Tongue (tissue), 2 donors: ENCODE results near the gene KRT86. TPM values are rescaled to one million over a fixed set of nuclear protein-coding genes. Genes with fewer than 3 reads are reported as not detected.
"Not testable (repeated sequence)": the region's sequence is repeated elsewhere in the genome, so short reads cannot be mapped to it uniquely, and the experiment has no call there.

Experiments
- DNase-seq: peaks from one replicate; pipeline ENCODE4 v3.0.0-alpha.2; 2015
- total RNA-seq: library from RNA; depleted of rRNA; stranded (reverse); fragments of >200 nt; gene quantifications from one replicate; pipeline ENCODE4 v1.2.3, GENCODE V29; 2014

The KRT86 gene
- total RNA-seq, 1 donor from 2014 or later, result not detected

GRCh38 chr12:52251367-52252051, 22.9 kb upstream of the KRT86 start:
- no peak for DNase-seq

- not testable (repeated sequence) for DNase-seq
These were observed 22.2 kb upstream of the KRT86 start for GRCh38 chr12:52252175-52252615.

- no peak for DNase-seq
These were observed 21.6 kb upstream of the KRT86 start for GRCh38 chr12:52252728-52253343.

- no peak for DNase-seq
These were observed 20.9 kb upstream of the KRT86 start for GRCh38 chr12:52253391-52254179.

- DNase-seq, result no peak
These were observed 20.1 kb upstream of the KRT86 start for GRCh38 chr12:52254180-52254964.

DNA sequence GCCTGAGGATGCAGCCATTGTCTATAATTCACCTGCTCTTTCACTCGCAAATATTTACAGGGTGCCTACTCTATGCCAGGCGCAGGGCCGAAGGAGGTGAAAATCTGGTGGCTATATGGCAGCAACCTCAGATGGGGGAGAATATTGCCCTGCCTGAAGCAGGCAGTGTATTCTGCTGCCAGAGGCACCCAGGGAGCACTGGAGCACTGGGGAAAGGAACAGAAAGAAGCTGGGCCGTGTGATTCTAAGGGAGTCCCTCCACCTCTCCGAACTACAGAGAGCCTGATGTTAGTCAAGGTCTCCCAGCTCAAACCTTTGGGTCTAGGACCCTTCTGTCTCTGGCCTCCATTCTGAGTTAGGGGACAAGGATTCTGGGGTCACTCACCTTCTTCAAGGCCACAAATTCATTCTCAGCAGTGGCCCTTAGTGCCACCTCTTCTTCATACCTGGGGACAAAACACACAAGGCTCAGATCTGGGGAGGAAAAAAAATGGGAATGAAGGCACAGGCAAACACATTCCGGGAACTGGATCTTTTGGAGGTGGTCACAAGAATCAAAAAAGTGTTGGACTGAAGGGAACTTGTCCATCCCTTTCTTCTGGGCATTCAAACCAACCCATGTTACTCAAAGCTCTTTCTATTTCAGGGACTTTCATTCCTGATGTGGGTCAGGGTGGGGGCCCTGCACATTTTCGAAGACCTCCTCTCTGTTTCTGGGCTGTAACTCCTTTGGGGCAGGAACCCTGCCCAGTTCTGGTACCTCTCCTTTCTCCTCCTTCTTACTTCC, 19.3 kb upstream of the KRT86 start:
- no peak for DNase-seq

GRCh38 chr12:52255926-52256583, 18.4 kb upstream of the KRT86 start:
- DNase-seq, result no peak

DNA sequence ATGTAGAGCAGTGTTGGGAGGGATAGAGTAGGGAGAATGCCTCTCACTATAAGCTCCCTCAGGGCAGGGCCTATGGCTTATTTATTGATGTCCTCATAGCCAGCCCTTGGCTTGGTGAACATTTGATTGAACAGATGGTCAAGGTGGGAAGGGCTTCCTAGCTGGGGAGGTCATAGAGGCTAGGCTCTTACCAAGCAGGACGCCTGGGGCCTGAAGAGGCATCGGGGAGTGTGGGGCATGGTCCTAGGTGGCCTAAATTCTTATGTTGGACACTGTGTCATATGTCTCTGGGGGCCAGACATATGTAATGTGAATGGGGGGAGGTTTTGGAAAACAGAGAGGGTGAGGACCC, 17.9 kb upstream of the KRT86 start:
- DNase-seq, result no peak

DNA sequence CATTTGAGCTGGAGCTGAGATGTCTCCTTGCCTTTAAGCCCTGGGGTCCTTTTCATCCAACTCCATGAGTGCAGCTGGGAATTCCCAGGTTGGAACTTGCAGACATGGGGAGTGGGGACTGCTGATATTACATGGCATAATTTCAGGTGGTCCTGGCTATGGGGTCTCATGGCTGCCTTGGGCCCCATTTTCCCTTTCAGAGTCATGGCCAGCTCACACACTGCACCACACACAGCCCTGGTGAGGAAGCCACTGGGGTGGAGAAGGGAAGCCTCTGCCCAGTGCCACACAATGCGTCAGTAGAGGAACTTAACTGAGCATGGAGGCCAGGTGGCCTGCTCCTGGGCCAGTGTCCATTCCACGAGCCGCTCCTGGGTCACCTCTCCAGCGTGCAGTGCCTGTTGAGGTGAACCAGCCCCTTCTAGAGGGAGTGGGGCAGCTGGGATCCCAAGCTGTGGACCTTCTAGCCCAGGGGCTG, 17.3 kb upstream of the KRT86 start:
- no peak for DNase-seq

DNA sequence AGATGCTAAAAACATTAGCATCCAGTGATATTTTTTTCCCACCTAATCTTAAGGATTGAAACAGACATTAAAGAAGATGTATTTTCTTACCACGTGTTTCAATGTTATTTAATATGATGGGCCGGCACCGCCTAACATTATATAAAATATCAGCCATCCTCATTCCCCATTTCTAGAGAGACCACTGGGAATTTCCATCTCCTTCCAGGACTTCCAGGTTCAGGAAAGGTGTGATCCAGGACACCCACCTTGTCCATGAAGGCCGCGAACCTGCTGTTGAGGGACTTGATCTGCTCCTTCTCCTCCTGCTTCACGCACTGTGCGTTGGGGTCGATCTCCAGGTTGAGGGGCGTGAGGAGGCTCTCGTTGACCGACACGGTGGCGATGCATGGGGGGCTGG, 16.5 kb upstream of the KRT86 start:
- DNase-seq, result not testable (repeated sequence)

DNA sequence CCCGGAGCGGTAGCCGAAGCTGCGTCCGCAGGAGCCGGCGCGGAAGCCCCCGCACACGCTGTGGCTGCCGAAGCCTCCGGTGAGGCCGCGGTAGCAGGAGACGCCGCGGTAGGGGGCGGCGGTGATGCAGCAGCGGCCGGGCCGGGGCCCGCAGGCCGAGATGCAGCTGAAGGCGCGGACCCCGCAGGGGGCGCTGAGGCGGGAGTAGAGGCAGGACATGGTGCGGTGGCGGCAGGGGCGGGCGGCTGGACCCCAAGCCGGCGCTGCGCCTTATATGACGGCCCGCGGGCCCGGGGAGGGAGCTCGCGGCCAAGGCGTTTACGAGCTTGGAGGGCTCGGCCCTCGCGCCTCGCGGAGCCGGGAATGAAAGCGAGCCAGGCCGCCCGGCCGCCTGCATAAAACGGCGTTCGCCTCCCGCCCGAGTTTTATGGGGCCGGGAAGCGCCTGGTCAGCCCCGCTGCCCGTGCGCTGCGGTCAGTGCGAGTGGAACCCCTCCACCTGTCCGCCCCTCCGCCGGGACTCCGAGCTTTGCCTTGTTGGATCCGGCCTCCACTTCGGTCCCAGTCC, 16.0 kb upstream of the KRT86 start:
- DNase-seq, result peak; percentile 68

DNA sequence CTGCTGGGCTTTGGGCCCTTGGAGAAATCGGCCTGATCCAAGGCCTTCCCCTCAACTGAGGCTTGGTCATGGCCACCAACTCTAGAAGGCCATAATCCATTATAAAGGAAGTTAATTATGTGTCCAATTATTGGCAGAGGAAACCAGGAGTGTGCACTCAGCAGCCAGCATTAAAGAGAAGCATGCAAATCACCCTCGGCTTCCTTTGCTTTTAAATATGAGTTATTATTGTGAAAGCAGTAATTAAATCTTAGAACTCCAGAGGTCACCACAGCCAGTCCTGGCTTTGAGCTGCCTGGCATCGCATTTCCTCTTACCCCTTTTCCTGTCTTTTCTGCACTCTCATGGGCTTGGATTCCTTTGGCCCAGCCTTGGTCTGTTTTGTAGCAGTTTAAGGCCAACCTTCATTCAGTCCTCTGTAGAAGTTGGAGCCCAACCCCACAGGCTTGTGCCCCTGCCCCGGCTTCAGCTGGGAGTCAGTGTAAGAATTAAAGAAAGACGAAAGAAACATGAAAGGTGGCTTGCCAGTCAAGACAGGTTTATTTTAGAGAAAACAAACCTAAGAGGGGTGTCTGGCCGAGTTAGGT, 14.7 kb upstream of the KRT86 start:
- no peak for DNase-seq

DNA sequence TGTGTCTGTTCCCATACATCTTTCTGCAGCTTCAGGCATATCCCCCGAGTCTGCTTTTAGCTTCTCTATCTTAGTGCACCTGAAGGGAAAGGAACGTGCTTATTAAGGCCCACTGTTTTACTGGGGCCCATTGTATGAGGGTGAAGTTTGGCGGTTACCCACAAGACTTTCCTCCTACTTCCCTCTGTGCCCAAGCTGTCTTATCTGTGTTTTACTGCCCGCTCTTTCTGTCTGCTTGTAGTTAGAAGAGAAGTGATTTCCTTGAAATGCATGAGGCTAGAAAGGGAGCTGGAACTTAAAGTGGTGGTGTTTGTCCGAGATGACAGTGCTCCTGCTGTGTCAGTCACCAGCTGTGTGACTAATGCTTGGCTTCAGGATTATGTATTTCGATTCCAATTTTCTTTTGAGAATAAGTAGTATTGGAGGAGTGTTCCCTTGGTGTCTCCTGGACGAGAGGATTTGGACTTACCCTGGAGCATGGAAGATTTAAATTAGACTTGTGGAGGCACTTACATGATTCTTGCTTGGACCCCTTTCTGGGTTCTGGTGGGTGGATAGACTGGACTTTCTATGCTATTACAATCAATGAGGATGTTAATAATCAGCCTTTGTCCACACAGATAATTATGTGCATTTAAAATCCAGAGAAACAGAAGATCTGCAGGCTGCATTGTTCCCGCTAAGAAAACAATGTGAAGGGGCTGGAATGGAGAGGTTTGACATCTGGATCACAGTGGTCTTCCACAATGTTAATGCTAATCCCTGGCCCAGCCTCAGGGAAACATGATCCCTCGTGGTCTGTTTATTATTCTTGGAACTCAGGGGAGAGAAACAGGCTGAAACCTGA, 13.9 kb upstream of the KRT86 start:
- peak; percentile 58 for DNase-seq

DNA sequence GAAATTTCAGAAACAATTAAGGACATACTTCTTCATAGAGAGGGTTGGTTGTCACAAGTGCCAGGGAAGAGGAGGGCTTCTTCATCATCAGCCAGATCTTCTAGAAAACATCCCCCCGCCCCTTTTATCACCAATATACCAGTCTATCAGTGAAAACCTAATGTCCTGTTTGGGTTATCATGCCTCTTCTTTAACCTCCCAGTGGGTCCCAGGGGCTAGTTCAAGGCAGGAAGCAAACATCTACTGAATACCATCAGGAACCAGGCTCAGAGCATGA, 13.3 kb upstream of the KRT86 start:
- no peak for DNase-seq

GRCh38 chr12:52262286-52262685, 12.2 kb upstream of the KRT86 start:
- no peak for DNase-seq

DNA sequence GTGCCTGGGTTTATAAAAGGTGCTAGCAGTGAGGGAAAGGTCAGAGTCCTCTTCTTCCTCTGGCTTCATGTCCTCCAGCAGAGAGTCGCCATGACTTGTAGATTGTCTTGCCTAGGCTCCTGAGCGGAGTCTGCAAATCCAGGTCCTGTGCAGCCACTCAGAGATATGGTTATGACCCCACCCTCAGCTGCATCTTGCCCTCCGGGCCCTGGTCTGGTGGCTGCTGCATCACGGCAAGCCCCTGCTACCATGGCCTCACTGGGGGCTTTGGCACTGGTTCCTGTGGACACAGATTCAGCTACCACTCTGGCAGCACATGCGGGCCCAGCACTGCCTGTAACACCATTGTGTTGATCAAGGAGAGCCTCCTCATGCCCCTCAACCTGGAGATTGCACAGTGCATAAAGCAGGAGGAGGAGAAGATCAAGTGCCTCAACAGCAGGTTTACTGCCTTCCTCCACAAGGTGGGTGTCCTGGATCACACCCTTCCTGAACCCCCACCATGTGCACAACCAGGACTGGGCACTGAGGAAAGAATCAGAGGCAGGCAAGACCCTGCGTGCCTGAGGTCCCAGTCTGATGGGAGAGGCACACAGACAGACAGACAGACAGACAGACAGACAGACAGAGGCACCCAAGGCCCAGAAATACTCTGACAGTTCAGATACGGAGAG, 10.5 kb upstream of the KRT86 start:
- DNase-seq, result no peak

GRCh38 chr12:52264435-52264825, 10.0 kb upstream of the KRT86 start:
- peak; percentile 87 for DNase-seq

DNA sequence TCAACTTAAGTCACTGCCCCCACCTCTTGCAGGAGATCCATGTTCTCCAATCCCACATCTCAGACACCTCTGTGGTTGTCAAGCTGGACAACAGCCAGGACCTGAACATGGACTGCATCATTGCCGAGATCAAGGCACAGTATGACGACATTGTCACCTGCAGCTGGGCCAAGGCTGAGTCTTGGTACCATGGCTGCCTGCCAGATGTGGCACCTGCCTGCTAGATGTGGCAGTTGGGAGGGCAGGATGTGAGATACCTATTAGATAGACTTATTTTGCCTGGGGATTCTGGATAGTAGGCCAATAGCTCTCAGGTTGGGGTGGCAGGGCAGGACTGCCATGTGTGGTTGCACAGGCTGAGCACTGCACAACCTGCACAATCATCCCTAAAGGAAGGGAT, 7.9 kb upstream of the KRT86 start:
- DNase-seq, result no peak

DNA sequence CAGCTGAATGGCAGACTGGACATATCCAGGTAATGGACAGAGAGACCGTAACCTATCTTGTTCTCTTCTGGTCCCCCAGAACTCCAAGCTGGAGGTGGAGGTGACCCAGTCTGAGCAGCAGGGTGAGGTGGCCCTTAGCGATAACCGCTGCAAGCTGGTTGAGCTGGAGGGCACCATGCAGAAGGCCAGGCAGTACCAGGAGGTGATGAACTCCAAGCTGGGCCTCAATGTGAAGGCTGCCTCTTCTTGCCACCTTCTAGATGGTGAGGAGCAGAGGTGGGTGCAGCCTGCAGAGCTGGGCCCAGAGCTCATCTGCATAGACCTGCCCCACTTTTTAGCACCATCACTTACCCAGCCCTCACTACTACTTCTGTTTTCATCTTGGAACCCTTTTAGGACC, 7.2 kb upstream of the KRT86 start:
- no peak for DNase-seq
